H1 (cell line): ENCODE data around the gene NDRG2. TPM values are rescaled to one million over a fixed set of nuclear protein-coding genes. Genes with fewer than 3 reads are reported as not detected.

Experiments
- CTCF ChIA-PET: fragments of 300-600 bp; sonication (Branson Sonifier 250); formaldehyde crosslinking; loops from one replicate; lab custom pipeline; 2021; ENCODE audit not compliant: partially characterized antibody; lab: Charles Lee
- POLR2A ChIA-PET: fragments of 300-600 bp; sonication (Branson Sonifier 250); formaldehyde crosslinking; loops from one replicate; lab custom pipeline; 2021; ENCODE audit warnings: inconsistent platforms; ENCODE audit not compliant: partially characterized antibody; lab: Charles Lee
- DNase-seq, 2 experiments: peaks; one replicate each; pipeline versions ENCODE4 v3.0.0 to v3.0.0-alpha.2; 2010 to 2022; ENCODE audit warnings: low spot score in 2 of 2, low read depth in 1 of 2, mixed read lengths in 1 of 2
- FAIRE-seq: peaks from 2 replicates; lab custom pipeline; 2011; peaks lifted over from hg19 to GRCh38; lab: Jason Lieb, UNC
- H2AFZ ChIP-seq: 2 replicates; pipeline ENCODE4 v1.8.1; 2012; ENCODE audit warnings: low read length, inconsistent platforms
- H2AK5ac ChIP-seq: 2 replicates; pipeline ENCODE4 v1.6.1; 2013; ENCODE audit warnings: low read depth, low read length
- H2BK120ac ChIP-seq: replicated peaks from 2 replicates; pipeline ENCODE3; 2013; ENCODE audit warnings: low read depth, low read length, inconsistent platforms
- H2BK12ac ChIP-seq: 2 replicates; pipeline ENCODE4 v1.6.1; 2013; ENCODE audit warnings: low read depth, low read length
- H2BK15ac ChIP-seq: 2 replicates; pipeline ENCODE4 v1.6.1; 2013; ENCODE audit warnings: low read length
- H2BK20ac ChIP-seq: 2 replicates; pipeline ENCODE4 v1.6.1; 2013; ENCODE audit warnings: low read length
- H2BK5ac ChIP-seq: 2 replicates; pipeline ENCODE4 v1.6.1; 2013; ENCODE audit warnings: low read depth, low read length
- H3K14ac ChIP-seq: 2 replicates; pipeline ENCODE4 v1.6.1; 2013; ENCODE audit warnings: inconsistent platforms; ENCODE audit not compliant: insufficient read length
- H3K18ac ChIP-seq: 2 replicates; pipeline ENCODE4 v1.6.1; 2013; ENCODE audit warnings: low read length; ENCODE audit errors: extremely low read depth
- H3K23ac ChIP-seq: 2 replicates; pipeline ENCODE4 v1.6.1; 2013; ENCODE audit warnings: inconsistent platforms; ENCODE audit not compliant: insufficient read length
- H3K23me2 ChIP-seq: 2 replicates; pipeline ENCODE4 v1.6.1; 2013; ENCODE audit warnings: low read depth, low read length
- H3K27ac ChIP-seq: 2 replicates; pipeline ENCODE4 v1.6.1; 2011; ENCODE audit warnings: low read depth, low read length, inconsistent platforms
- H3K27me3 ChIP-seq, 4 experiments: replicated peaks in 1 of 4; 1 replicate in 1 of 4; 2 replicates in 3 of 4; pipeline versions ENCODE4 v1.6.1 to v1.8.1; 2011 to 2013; ENCODE audit warnings: low read length in 3 of 4, mild to moderate bottlenecking in 3 of 4, inconsistent platforms in 2 of 4, mixed read lengths in 2 of 4, moderate library complexity in 1 of 4; ENCODE audit not compliant: control insufficient read depth in 3 of 4, insufficient read depth in 3 of 4; ENCODE audit errors: extremely low read depth in 1 of 4
- H3K36me3 ChIP-seq, 4 experiments: 2 replicates each; pipeline versions ENCODE4 v1.6.1 to v1.8.1; 2011 to 2013; ENCODE audit warnings: mild to moderate bottlenecking in 4 of 4, low read length in 3 of 4, moderate library complexity in 2 of 4, control low read depth in 1 of 4, inconsistent platforms in 1 of 4; ENCODE audit not compliant: insufficient read depth in 4 of 4, control insufficient read depth in 2 of 4
- H3K4ac ChIP-seq: replicated peaks from 2 replicates; pipeline ENCODE3; 2013; ENCODE audit warnings: low read length, low read depth, mixed read lengths, inconsistent platforms; ENCODE audit not compliant: insufficient read length
- H3K4me1 ChIP-seq, 4 experiments: replicated peaks in 1 of 4; 1 replicate in 1 of 4; 2 replicates in 3 of 4; pipeline versions ENCODE4 v1.6.1 to v1.8.1; 2011 to 2013; ENCODE audit warnings: low read length in 3 of 4, inconsistent platforms in 2 of 4, mixed read lengths in 1 of 4; ENCODE audit not compliant: insufficient read depth in 4 of 4, control insufficient read depth in 3 of 4
- H3K4me2 ChIP-seq, 2 experiments: 2 replicates each; pipeline versions ENCODE4 v1.6.1 to v1.8.1; 2011 to 2013; ENCODE audit warnings: low read depth in 2 of 2, low read length in 2 of 2, control low read depth in 1 of 2, inconsistent platforms in 1 of 2, mild to moderate bottlenecking in 1 of 2; ENCODE audit not compliant: insufficient read depth in 1 of 2
- H3K4me3 ChIP-seq, 4 experiments: fragments of 200-600, 300-600 bp in 1 of 4; sonication (generic), shearing (Covaris generic), sonication (Bioruptor Twin) in 1 of 4; 2 replicates each; pipeline versions ENCODE4 v1.5.1 to v1.8.1; 2011 to 2016; ENCODE audit warnings: low read length in 4 of 4, low read depth in 3 of 4, control low read depth in 2 of 4, inconsistent platforms in 2 of 4, mild to moderate bottlenecking in 2 of 4, mixed read lengths in 1 of 4, moderate library complexity in 1 of 4; ENCODE audit not compliant: insufficient read depth in 2 of 4; ENCODE audit errors: extremely low read depth in 1 of 4
- H3K56ac ChIP-seq: replicated peaks from 2 replicates; pipeline ENCODE3; 2013; ENCODE audit warnings: low read depth, mild to moderate bottlenecking, mixed read lengths, low read length, inconsistent platforms; ENCODE audit not compliant: insufficient read length
- H3K79me1 ChIP-seq: 2 replicates; pipeline ENCODE4 v1.6.1; 2013; ENCODE audit warnings: low read depth, low read length, control low read depth
- H3K79me2 ChIP-seq, 2 experiments: 2 replicates each; pipeline versions ENCODE4 v1.6.1 to v1.8.1; 2012 to 2013; ENCODE audit warnings: low read length in 2 of 2, mild to moderate bottlenecking in 2 of 2, inconsistent platforms in 1 of 2; ENCODE audit not compliant: insufficient read depth in 2 of 2, control insufficient read depth in 1 of 2
- H3K9ac ChIP-seq, 4 experiments: replicated peaks in 1 of 4; 1 replicate in 1 of 4; 2 replicates in 3 of 4; pipeline versions ENCODE4 v1.6.1 to v1.8.1; 2011 to 2013; ENCODE audit warnings: low read depth in 3 of 4, low read length in 3 of 4, control low read depth in 2 of 4, mild to moderate bottlenecking in 2 of 4, moderate library complexity in 2 of 4, inconsistent platforms in 1 of 4; ENCODE audit errors: extremely low read depth in 1 of 4
- H3K9me3 ChIP-seq, 2 experiments: 2 replicates each; pipeline versions ENCODE4 v1.6.1 to v1.8.1; 2012 to 2013; ENCODE audit warnings: mild to moderate bottlenecking in 2 of 2, moderate library complexity in 2 of 2, control low read depth in 1 of 2, inconsistent platforms in 1 of 2, low read depth in 1 of 2, low read length in 1 of 2, mixed read lengths in 1 of 2; ENCODE audit not compliant: insufficient read depth in 2 of 2
- H4K20me1 ChIP-seq, 2 experiments: replicated peaks in 1 of 2; 2 replicates each; pipeline versions ENCODE3 to v1.8.1; 2011 to 2013; ENCODE audit warnings: inconsistent platforms in 2 of 2, low read length in 2 of 2, mild to moderate bottlenecking in 1 of 2; ENCODE audit not compliant: insufficient read depth in 2 of 2, control insufficient read depth in 1 of 2
- H4K5ac ChIP-seq: 2 replicates; pipeline ENCODE4 v1.6.1; 2013; ENCODE audit warnings: low read length, low read depth, mixed read lengths, inconsistent platforms; ENCODE audit not compliant: insufficient read length
- H4K8ac ChIP-seq: 2 replicates; pipeline ENCODE4 v1.8.0; 2013; ENCODE audit warnings: mild to moderate bottlenecking, moderate library complexity, low read length, inconsistent platforms; ENCODE audit not compliant: insufficient read depth; ENCODE audit errors: extremely low read depth
- H4K91ac ChIP-seq: replicated peaks from 2 replicates; pipeline ENCODE3; 2013; ENCODE audit warnings: low read length, mixed read lengths, inconsistent platforms; ENCODE audit not compliant: insufficient read length
- CREB1 ChIP-seq: IDR thresholded peaks from 2 replicates; pipeline ENCODE4 v1.6.1; 2012; ENCODE audit warnings: inconsistent platforms
- EZH2 ChIP-seq: fragments of 200-600 bp; sonication (generic); IDR thresholded peaks from 2 replicates; pipeline ENCODE4 v1.7.1; 2012; ENCODE audit warnings: low read depth, mild to moderate bottlenecking, moderate library complexity, low read length, inconsistent platforms; ENCODE audit not compliant: severe bottlenecking
- RFX5 ChIP-seq: IDR thresholded peaks from 2 replicates; pipeline ENCODE4 v1.6.1; 2011; ENCODE audit warnings: low read depth, low read length, improper control_type of control experiment, borderline replicate concordance
- SAP30 ChIP-seq: fragments of 300-600 bp; sonication (generic); IDR thresholded peaks from 2 replicates; pipeline ENCODE4 v1.7.1; 2012; ENCODE audit warnings: low read length, moderate library complexity, mild to moderate bottlenecking, inconsistent platforms; ENCODE audit not compliant: insufficient read depth, insufficient replicate concordance
- SIX5 ChIP-seq: IDR thresholded peaks from 2 replicates; pipeline ENCODE4 v1.6.1; 2011; ENCODE audit warnings: mild to moderate bottlenecking, low read depth, low read length
- SUZ12 ChIP-seq: fragments of 200-600 bp; sonication (generic); IDR thresholded peaks from 2 replicates; pipeline ENCODE4 v1.6.1; 2012; ENCODE audit warnings: mild to moderate bottlenecking, inconsistent platforms, low read length, moderate library complexity, mixed read lengths
- ZNF274 ChIP-seq: IDR thresholded peaks from 2 replicates; pipeline ENCODE4 v1.7.0; 2012; ENCODE audit warnings: low read length, borderline replicate concordance; ENCODE audit errors: extremely low read depth
- WGBS, 2 experiments: shearing (Covaris generic) in 1 of 2; methylation state at CpG; one replicate each; pipeline versions ENCODE4 v1.1.6 to v1.1.7; 2013 to 2015; ENCODE audit warnings: low lambda C conversion rate in 2 of 2, mixed read lengths in 2 of 2, inconsistent platforms in 1 of 2, low coverage in 1 of 2, missing lambda C conversion rate in 1 of 2; ENCODE audit not compliant: insufficient replicate concordance in 2 of 2, insufficient coverage in 1 of 2, insufficient read length in 1 of 2; ENCODE audit errors: extremely low coverage in 1 of 2, missing lambda C conversion rate in 1 of 2; 5-methylcytosine and 5-hydroxymethylcytosine counted together
- polyA plus RNA-seq, 7 experiments: library from polyadenylated mRNA; depleted of rRNA in 3 of 7; stranded (reverse) in 5 of 7; unstranded in 2 of 7; fragments of >200 nt in 5 of 7; fragments of 200-250 nt in 2 of 7; gene quantifications; 1 replicate in 5 of 7; 2 replicates in 1 of 7; 4 replicates in 1 of 7; pipeline versions ENCODE4 v1.2.1 to v1.2.3, GENCODE V29; 2011 to 2013; ENCODE audit warnings: missing spikeins in 2 of 7, mixed read lengths in 2 of 7
- total RNA-seq: library from RNA; stranded (reverse); fragmentation: NEBNext Ultra II Directional; extraction: Animal tissue kit (Norgen Biotek cat#: 25700); gene quantifications from 2 replicates; pipeline ENCODE4 v1.2.1, GENCODE V29; 2021

NDRG2 gene
- total and polyA plus RNA-seq, 2 of the 8 experiments (the other 6 are each of a cell fraction or from before 2014, with no cell fraction given): 29.9 to 48.6 TPM

- no peak overlapping the region for H4K5ac ChIP-seq
- no peak overlapping the region for H2BK20ac ChIP-seq
- H3K9ac ChIP-seq: peak overlapping the region in 2 of 4 experiments; percentile 24 to 31; a peak in 1 of 7 replicates
- peak overlapping the region; percentile 55 to 92 (median 70) for H3K4me3 ChIP-seq
- no peak overlapping the region for H2BK5ac ChIP-seq
- no peak overlapping the region for H2BK15ac ChIP-seq
- TF ChIP-seq CREB1: no peak
- no peak for TF ChIP-seq RFX5
- no peak for TF ChIP-seq SIX5
- TF ChIP-seq SUZ12: 0 out of 2 replicates have a peak, but pooled peaks have one; percentile 4
- TF ChIP-seq ZNF274: no peak
- TF ChIP-seq SAP30: peak; percentile 44
- peak; percentile 6 for TF ChIP-seq EZH2
- H3K4ac ChIP-seq: no peak overlapping the region
- H3K27me3 ChIP-seq: peaks cover 2 to 25% (median 22%) of the 10 kb centered on the region in 4 experiments; a peak in 6 of 7 replicates
- DNase-seq: no peak
- no peaks in the 10 kb centered on the region for H3K79me2 ChIP-seq
- H3K23me2 ChIP-seq: peaks cover 17% of the 10 kb centered on the region
- no peak overlapping the region for H3K27ac ChIP-seq
- H3K4me2 ChIP-seq: peak overlapping the region; percentile 76 to 94
- H4K8ac ChIP-seq: peak overlapping the region; percentile 39; the same call in 1 of the 2 replicates
- no peak overlapping the region for H4K91ac ChIP-seq
- no peak overlapping the region for H3K23ac ChIP-seq
- no peak overlapping the region for H3K56ac ChIP-seq
- ChIA-PET CTCF (interaction anchor here (0.6 to 16.1 kb wide), 13 partner anchors 8 to 576 kb away, joined by 3 to 371 read pairs (median 5); partner anchors contain the start of genes ARHGEF40 and RNASE7), POLR2A (interaction anchor here (1.0 to 3.4 kb wide), 12 partner anchors 8 to 79 kb away, joined by 3 to 19 read pairs (median 4); partner anchors contain the start of genes ARHGEF40 and RNASE13)
- H3K14ac ChIP-seq: no peak overlapping the region
- FAIRE-seq: no peak
- H4K20me1 ChIP-seq: no peaks in the 10 kb centered on the region
- no peak overlapping the region for H2BK120ac ChIP-seq
- WGBS, 2 experiments: 30% methylated on average over 15 of the region's 17 CpGs; no CpG with 5 or more reads in 1 of the 2 experiments
- no peaks in the 10 kb centered on the region for H3K79me1 ChIP-seq
- peaks cover 4 to 22% (median 14%) of the 10 kb centered on the region in 4 experiments; a peak in 6 of 7 replicates for H3K4me1 ChIP-seq
- H2AK5ac ChIP-seq: no peak overlapping the region
- H2AFZ ChIP-seq: no peak overlapping the region
- peak overlapping the region; percentile 85 for H2BK12ac ChIP-seq
- H3K36me3 ChIP-seq: peaks cover 0 to 5% (median under 1%) of the 10 kb centered on the region in 4 experiments; a peak in 3 of 8 replicates
- no peaks in the 10 kb centered on the region for H3K9me3 ChIP-seq
- H3K18ac ChIP-seq: peak overlapping the region; percentile 95
Observed at GRCh38 chr14:21023817-21024584, 860 bp downstream of the NDRG2 start.
